ENCODE data around the gene ATRIP.

The ATRIP gene

GRCh38 chr3:48418651-48419050 lies 27.9 kb upstream of the ATRIP start:
- H3K36me3 ChIP-seq (ENCODE audit: insufficient read depth, low read length) = no peaks in the 10 kb centered on the region
- H3K4me2 ChIP-seq (ENCODE audit: low read length) = no peak overlapping the region
- no peak overlapping the region for H2AFZ ChIP-seq (ENCODE audit: low read length)
- no peak overlapping the region for H3K9ac ChIP-seq (ENCODE audit: low read length)
- no peaks in the 10 kb centered on the region for H4K20me1 ChIP-seq (ENCODE audit: insufficient read depth, low read length)
- no peaks in the 10 kb centered on the region for H3K79me2 ChIP-seq (ENCODE audit: insufficient read depth, low read length)
- H3K4me1 ChIP-seq (ENCODE audit: insufficient read depth, low read length, severe bottlenecking) = no peaks in the 10 kb centered on the region
- no peaks in the 10 kb centered on the region for H3F3A ChIP-seq (ENCODE audit: insufficient read depth, low read length)
- no peaks in the 10 kb centered on the region for H3K9me2 ChIP-seq (ENCODE audit: low read depth, low read length)
- peaks cover 6% of the 10 kb centered on the region for H3K27me3 ChIP-seq (ENCODE audit: insufficient read depth, low read length)
- no peak overlapping the region for H3K4me3 ChIP-seq (ENCODE audit: low read depth, low read length, poor library complexity, severe bottlenecking)
- H3K27ac ChIP-seq (ENCODE audit: low read depth, low read length, poor library complexity, severe bottlenecking) = no peak overlapping the region
- no peaks in the 10 kb centered on the region for H3K9me3 ChIP-seq (ENCODE audit: low read length)
- TF ChIP-seq EZH2 (IDR thresholded peaks at IDR 0.05; ENCODE audit: borderline replicate concordance, low read length) = no peak
- TF ChIP-seq CTCF (IDR thresholded peaks at IDR 0.05; ENCODE audit: low read length) = no peak

- Histone ChIP-seq H4K20me1 (ENCODE audit: insufficient read depth, low read length) (no peaks in the 10 kb centered on the region), H3K27me3 (ENCODE audit: insufficient read depth, low read length) (peaks cover 6% of the 10 kb centered on the region), H3K9ac (ENCODE audit: low read length) (no peak overlapping the region), H3K27ac (ENCODE audit: low read depth, low read length, poor library complexity, severe bottlenecking) (no peak overlapping the region), H3K9me2 (ENCODE audit: low read depth, low read length) (no peaks in the 10 kb centered on the region), H3K79me2 (ENCODE audit: insufficient read depth, low read length) (no peaks in the 10 kb centered on the region), H3K4me3 (ENCODE audit: low read depth, low read length, poor library complexity, severe bottlenecking) (no peak overlapping the region), H3K4me1 (ENCODE audit: insufficient read depth, low read length, severe bottlenecking) (no peaks in the 10 kb centered on the region), H3F3A (ENCODE audit: insufficient read depth, low read length) (no peaks in the 10 kb centered on the region), H3K4me2 (ENCODE audit: low read length) (no peak overlapping the region), H3K9me3 (ENCODE audit: low read length) (no peaks in the 10 kb centered on the region), H2AFZ (ENCODE audit: low read length) (no peak overlapping the region), H3K36me3 (ENCODE audit: insufficient read depth, low read length) (no peaks in the 10 kb centered on the region)
- no peak for TF ChIP-seq EZH2 (IDR thresholded peaks at IDR 0.05; ENCODE audit: borderline replicate concordance, low read length)
- no peak for TF ChIP-seq CTCF (IDR thresholded peaks at IDR 0.05; ENCODE audit: low read length)
Measured at GRCh38 chr3:48419149-48419548, 27.4 kb upstream of the ATRIP start.

- TF ChIP-seq EZH2 (IDR thresholded peaks at IDR 0.05; ENCODE audit: borderline replicate concordance, low read length) (no peak), CTCF (IDR thresholded peaks at IDR 0.05; ENCODE audit: low read length) (no peak)
Measured at GRCh38 chr3:48419597-48419996, 26.9 kb upstream of the ATRIP start.

More at GRCh38 chr3:48419597-48419996, 26.9 kb upstream of the ATRIP start:
- Histone ChIP-seq H3K27ac (ENCODE audit: low read depth, low read length, poor library complexity, severe bottlenecking) (no peak overlapping the region), H3K36me3 (ENCODE audit: insufficient read depth, low read length) (no peaks in the 10 kb centered on the region), H4K20me1 (ENCODE audit: insufficient read depth, low read length) (no peaks in the 10 kb centered on the region), H3K79me2 (ENCODE audit: insufficient read depth, low read length) (no peaks in the 10 kb centered on the region), H3K4me3 (ENCODE audit: low read depth, low read length, poor library complexity, severe bottlenecking) (no peak overlapping the region), H3K9me3 (ENCODE audit: low read length) (no peaks in the 10 kb centered on the region), H3F3A (ENCODE audit: insufficient read depth, low read length) (no peaks in the 10 kb centered on the region), H3K9ac (ENCODE audit: low read length) (no peak overlapping the region), H3K27me3 (ENCODE audit: insufficient read depth, low read length) (peaks cover 6% of the 10 kb centered on the region), H3K4me1 (ENCODE audit: insufficient read depth, low read length, severe bottlenecking) (no peaks in the 10 kb centered on the region), H3K9me2 (ENCODE audit: low read depth, low read length) (no peaks in the 10 kb centered on the region), H3K4me2 (ENCODE audit: low read length) (no peak overlapping the region), H2AFZ (ENCODE audit: low read length) (no peak overlapping the region)

Measured in OCI-LY1 (cell line).